Cardiac septum (tissue), 1 donor: ENCODE results near the gene MYL11. TPM values are rescaled to one million over a fixed set of nuclear protein-coding genes. Genes with fewer than 3 reads are reported as not detected.
"Not testable (repeated sequence)": the region's sequence is repeated elsewhere in the genome, so short reads cannot be mapped to it uniquely, and the experiment has no call there.

Experiments
- DNase-seq: peaks from one replicate; pipeline ENCODE4 v3.0.0-alpha.2; 2020; ENCODE audit warnings: low spot score
- intact Hi-C: fragments of 100-400 bp; cut with DNase I; formaldehyde crosslinking; loops from one replicate; pipeline ENCODE4 v1.14.0; 2022
- total RNA-seq: library from RNA; stranded (reverse); fragmentation: NEBNext Ultra II Directional; extraction: Animal tissue kit (Norgen Biotek cat#: 25700); gene quantifications from one replicate; pipeline ENCODE4 v1.2.1, GENCODE V29; 2021
- donor health status: DM: no; HTN: no; CAD: no.

The MYL11 gene
- total RNA-seq, 1 donor from 2014 or later = 0.59 TPM

DNA sequence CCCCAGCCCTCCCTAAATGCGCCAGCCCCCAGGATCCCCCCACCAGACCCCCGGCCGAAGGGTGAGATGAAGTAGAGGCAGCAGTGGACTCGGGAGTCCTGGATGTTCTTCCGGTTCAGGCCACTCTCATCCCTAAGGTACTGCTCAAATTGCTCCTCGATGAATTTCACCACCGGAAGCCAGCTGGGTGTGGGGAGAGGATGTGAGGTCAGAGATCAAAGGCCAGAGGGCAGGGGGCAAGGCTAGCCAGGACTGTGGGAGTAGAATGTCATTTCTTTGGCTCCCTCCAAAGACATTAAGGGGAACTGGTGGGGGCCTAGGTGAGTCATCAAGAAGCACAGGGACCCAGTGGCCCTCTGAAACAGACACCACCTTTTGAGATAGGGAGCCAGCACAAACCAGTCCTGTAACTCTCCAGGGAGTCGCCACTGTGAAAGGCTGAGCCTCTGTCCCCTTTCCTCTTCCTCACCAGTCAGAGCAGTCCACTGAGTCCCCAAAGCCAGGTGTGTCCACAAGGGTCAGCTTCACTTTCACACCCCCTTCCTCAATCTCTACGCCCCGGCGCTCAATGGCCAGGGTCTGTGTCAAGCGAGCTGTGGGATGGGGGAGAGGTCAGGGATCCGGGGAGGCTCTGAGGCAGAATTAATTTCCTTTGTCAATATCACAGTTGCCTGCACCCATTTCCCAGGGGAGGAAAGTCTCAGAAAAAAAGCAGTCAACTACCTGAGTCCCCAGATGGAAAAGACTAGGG is 6.9 kb downstream of the MYL11 start:
- DNase-seq = no peak
- intact Hi-C loops = no loop called here

DNA sequence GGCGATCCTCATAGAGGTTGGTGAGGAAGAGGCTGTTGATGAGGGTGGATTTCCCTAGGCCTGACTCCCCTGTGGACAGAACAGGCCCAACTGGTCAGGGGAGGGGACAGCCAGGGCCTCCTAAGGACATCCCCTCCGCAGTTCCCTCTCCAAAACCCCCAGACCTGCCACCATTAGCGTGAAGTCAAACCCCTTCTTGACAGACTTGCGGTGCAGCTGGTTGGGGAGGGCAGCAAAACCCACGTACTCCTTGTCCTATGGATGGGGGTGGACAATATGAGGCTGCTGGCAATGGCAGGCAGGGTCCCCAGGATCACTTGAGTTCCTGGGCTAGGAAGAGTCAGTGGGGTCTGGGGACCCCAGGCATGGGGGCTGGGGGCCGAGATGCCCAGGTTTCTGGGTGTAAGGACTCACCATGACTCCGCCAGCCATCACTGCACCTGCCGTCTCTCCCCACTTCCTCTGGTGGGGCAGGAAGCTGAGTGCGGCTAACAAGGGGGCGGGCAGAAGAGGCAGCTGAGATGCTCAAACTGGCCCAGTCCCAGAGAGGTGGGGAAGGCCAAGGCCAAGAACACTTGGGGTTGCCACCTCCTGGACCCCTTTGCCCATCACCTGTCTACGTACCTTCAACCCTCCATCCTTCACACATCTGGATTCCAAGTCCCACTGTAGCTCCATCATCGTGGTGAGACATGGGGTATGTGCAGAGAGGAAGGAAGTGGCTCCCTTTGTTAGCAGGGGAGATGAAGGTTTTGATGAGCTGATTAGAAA is 7.7 kb downstream of the MYL11 start, which contains the start of gene SEPTIN1:
TSS of gene SEPTIN1 (minus strand) at position 451 of the 771 bp plus-strand sequence. CDS start at position 432, 19 bp downstream.
- intact Hi-C loops = no loop called here
- no peak for DNase-seq

- DNase-seq = no peak
- intact Hi-C loops = no loop called here
Observed at GRCh38 chr16:30383521-30383920, 8.9 kb downstream of the MYL11 start.

GRCh38 chr16:30394592-30395154 is 20.1 kb downstream of the MYL11 start:
- intact Hi-C loops = loop anchor here (2.0 to 5.0 kb wide), 2 partner anchors 16 to 42 kb away; no protein-coding TSS in a partner anchor
- no peak for DNase-seq

DNA sequence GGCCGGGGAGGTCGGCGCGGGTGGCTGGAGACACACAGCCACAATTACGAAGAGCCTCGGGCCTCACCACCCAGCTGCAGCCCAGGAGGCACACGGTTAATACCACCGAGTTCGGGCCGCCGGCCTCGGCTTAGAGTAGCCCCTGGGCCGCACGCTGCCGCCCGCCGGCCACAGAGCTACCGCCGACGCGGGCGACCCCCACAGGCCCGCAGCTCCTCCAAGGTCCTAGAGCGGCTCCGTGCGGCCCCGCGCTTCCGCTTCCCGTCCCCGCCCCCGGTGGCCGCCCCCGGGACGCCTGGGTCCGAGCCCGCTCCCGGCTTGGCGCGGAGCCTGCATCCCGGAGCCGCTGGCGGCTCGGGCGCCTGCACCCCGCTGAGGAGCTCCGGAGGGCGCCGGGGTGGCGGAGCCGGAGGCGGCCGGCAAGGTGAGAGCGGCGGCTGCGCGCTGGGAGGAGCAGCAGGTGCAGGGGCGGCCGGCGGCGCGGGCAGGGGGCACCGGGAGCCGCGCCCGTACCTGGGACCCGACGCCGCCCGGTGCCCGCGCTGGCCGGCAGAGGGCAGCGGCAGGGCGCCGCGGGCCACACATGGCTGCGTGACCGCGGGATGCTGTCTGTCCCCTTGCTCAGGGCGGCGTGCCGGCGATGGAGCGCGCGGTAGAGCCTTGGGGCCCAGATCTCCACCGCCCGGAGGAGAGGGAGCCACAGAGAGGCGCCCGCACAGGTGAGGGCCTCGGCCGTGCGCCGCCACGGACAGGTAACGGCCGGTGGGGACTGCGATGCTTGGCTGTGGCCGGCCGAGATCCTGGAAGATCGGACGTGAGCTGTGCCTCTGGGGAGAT is 20.8 kb downstream of the MYL11 start, which contains the start of gene ZNF48:
TSS of gene ZNF48 (plus strand) at position 266 of the 837 bp plus-strand sequence. CDS start at position 641, 375 bp downstream.
- intact Hi-C loops = loop anchor here (2.0 to 5.0 kb wide), 2 partner anchors 17 to 43 kb away; no protein-coding TSS in a partner anchor
- peak; percentile 91 for DNase-seq

DNA sequence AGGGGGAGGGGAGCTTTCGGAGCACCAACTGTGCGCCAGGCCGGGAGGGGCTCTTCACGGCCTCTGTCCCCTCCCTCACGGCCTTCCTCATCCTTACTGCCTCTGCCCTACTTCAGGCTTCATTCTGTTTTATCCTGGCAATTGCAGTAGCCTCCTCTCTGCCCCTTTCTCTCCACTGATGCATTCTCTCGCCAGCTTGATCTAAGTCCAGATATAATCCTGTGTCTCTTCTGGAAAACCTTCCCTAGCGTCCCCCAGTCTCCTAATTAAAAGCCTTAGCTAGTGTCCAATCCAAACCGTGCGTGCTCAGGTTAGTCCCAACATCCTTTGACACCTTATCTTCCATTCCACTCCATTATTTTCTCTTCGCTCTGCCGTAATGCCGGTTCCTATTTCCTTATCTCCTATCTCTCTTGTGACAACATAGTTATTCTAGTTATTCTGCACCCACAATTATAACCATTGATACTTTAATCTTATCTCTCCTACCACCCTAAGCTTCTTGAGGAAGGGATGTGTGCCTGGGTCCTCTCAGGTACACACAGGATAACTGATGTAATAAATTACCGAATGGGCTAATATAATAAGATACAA is 21.5 kb downstream of the MYL11 start:
- DNase-seq = no peak
- intact Hi-C loops = loop anchor here (2.0 to 5.0 kb wide), 2 partner anchors 17 to 44 kb away; no protein-coding TSS in a partner anchor

- not testable (repeated sequence) for DNase-seq
- intact Hi-C loops = loop anchor here (5.0 kb wide), 1 partner anchor 44 kb away; no protein-coding TSS in a partner anchor
Observed at GRCh38 chr16:30396627-30397026, 22.0 kb downstream of the MYL11 start.

- DNase-seq = no peak
- intact Hi-C loops = loop anchor here (5.0 kb wide), 1 partner anchor 45 kb away; no protein-coding TSS in a partner anchor
Observed at GRCh38 chr16:30397056-30397455, 22.5 kb downstream of the MYL11 start.

DNA sequence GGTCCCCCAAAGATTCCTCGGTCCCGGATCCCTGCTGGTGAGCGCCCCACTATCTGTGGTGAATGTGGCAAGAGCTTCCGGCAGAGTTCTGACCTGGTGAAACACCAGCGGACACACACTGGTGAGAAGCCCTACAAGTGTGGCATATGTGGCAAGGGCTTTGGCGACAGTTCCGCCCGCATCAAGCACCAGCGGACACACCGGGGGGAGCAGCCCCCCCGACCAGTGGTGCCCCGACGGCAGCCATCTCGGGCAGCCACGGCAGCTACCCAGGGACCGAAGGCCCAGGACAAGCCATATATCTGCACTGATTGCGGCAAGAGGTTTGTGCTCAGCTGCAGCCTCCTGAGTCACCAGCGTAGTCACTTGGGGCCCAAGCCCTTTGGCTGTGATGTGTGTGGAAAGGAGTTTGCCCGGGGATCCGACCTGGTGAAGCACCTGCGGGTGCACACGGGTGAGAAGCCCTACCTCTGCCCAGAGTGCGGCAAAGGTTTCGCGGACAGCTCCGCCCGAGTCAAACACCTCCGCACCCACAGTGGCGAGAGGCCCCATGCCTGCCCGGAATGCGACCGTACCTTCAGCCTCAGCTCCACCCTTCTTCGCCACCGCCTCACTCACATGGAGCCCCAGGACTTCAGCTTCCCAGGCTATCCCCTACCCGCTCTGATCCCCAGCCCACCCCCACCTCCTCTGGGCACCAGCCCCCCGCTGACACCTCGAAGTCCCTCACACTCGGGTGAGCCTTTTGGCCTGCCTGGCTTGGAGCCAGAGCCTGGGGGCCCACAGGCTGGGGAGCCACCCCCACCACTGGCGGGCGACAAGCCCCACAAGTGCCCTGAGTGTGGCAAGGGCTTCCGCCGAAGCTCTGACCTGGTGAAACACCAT is 23.4 kb downstream of the MYL11 start:
- peak; percentile 60 for DNase-seq
- intact Hi-C loops = loop anchor here (5.0 kb wide), 1 partner anchor 46 kb away; no protein-coding TSS in a partner anchor

DNA sequence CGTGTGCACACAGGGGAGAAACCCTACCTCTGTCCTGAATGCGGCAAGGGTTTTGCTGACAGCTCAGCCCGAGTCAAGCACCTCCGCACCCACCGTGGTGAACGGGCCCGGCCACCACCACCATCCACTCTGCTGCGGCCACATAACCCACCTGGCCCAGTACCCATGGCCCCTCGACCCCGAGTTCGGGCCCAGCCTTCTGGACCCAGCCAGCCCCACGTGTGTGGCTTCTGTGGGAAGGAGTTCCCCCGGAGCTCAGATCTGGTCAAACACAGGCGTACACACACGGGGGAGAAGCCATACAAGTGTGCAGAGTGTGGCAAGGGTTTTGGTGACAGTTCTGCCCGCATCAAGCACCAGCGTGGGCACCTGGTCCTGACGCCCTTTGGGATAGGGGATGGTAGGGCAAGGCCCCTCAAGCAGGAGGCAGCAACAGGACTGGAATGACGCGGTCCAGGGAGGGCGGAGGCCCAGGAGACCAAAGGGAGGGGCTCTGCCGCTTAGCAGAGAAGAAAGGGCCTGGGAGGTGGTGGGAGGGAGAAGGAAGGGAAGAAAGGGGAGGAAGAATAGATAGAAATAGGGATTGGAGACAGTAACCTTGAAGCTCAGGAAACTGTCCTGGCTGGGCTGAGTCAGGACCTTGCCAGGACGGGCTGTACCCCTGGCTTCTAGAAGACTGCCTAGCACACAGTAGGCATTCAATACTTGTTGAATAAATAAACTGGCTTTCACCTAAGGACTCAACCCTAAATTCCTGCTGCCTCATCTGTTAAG is 24.2 kb downstream of the MYL11 start:
- peak; percentile 35 for DNase-seq
- intact Hi-C loops = loop anchor here (5.0 kb wide), 1 partner anchor 47 kb away; no protein-coding TSS in a partner anchor

GRCh38 chr16:30399435-30400186 is 25.0 kb downstream of the MYL11 start:
- intact Hi-C loops = loop anchor here (5.0 kb wide), 1 partner anchor 47 kb away; no protein-coding TSS in a partner anchor
- DNase-seq = peak; percentile 31

GRCh38 chr16:30401768-30402425 is 27.3 kb downstream of the MYL11 start:
- intact Hi-C loops = no loop called here
- no peak for DNase-seq

- DNase-seq = no peak
- intact Hi-C loops = loop anchor here (2.0 kb wide), 1 partner anchor 28 kb away; no protein-coding TSS in a partner anchor
Observed at GRCh38 chr16:30406795-30407101, 32.1 kb downstream of the MYL11 start.

- intact Hi-C loops = loop anchor here (2.0 kb wide), 1 partner anchor 28 kb away; no protein-coding TSS in a partner anchor
- peak; percentile 97 for DNase-seq
Observed at GRCh38 chr16:30407102-30407803, 32.7 kb downstream of the MYL11 start, which contains the start of gene ZNF771. Gene ZNF771, plus strand, starts transcription at chr16:30407606. Its CDS starts 448 bp downstream, at chr16:30408054.
